Measurements from ENCODE around the gene ANAPC13. TPM values are rescaled to one million over a fixed set of nuclear protein-coding genes. Genes with fewer than 3 reads are reported as not detected.

ANAPC13 gene
- total and polyA plus RNA-seq, 2 experiments from 2014 or later, result 119 to 149 TPM

DNA sequence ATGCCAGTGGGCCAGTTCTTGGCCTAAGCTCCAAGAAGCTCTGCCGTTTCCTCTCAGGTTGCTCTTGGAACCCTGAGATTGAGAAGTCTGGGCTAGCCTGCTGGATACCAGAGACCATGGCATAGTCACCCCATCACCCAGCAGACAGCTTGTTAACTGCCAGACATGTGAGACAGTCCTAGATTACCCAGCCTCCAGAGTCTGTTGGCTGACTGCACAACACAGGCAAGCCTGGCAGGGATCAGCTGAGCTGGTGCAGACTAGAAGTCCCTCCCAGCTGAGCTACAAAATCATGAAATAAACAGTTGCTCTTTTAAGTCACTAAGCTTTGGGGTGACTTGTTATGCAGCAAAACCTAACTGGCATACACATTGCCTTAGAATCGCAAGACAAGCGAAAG is 5.2 kb downstream of the ANAPC13 start:
- H3K4me2 ChIP-seq, result no peak overlapping the region
- no peaks in the 10 kb centered on the region for H3K27me3 ChIP-seq
- no peaks in the 10 kb centered on the region for H3K9me3 ChIP-seq (ENCODE audit: low read depth)
- WGBS (ENCODE audit: low lambda C conversion rate, missing lambda C conversion rate), result 95% methylated on average over 3 of the region's 3 CpGs
- no peak overlapping the region for H2AFZ ChIP-seq
- H4K20me1 ChIP-seq (ENCODE audit: insufficient read depth, poor library complexity, severe bottlenecking), result no peaks in the 10 kb centered on the region
- no peak for DNase-seq (ENCODE audit: low spot score)
- TF ChIP-seq EZH2phosphoT487 (IDR thresholded peaks at IDR 0.05; ENCODE audit: low read depth, severe bottlenecking, unreplicated experiment) (no peak), EZH2 (IDR thresholded peaks at IDR 0.05; ENCODE audit: borderline replicate concordance) (no peak)
- TF ChIP-seq, protein P1, sequence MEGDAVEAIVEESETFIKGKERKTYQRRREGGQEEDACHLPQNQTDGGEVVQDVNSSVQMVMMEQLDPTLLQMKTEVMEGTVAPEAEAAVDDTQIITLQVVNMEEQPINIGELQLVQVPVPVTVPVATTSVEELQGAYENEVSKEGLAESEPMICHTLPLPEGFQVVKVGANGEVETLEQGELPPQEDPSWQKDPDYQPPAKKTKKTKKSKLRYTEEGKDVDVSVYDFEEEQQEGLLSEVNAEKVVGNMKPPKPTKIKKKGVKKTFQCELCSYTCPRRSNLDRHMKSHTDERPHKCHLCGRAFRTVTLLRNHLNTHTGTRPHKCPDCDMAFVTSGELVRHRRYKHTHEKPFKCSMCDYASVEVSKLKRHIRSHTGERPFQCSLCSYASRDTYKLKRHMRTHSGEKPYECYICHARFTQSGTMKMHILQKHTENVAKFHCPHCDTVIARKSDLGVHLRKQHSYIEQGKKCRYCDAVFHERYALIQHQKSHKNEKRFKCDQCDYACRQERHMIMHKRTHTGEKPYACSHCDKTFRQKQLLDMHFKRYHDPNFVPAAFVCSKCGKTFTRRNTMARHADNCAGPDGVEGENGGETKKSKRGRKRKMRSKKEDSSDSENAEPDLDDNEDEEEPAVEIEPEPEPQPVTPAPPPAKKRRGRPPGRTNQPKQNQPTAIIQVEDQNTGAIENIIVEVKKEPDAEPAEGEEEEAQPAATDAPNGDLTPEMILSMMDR (IDR thresholded peaks at IDR 0.05; ENCODE audit: poor library complexity), result no peak
- H3K36me3 ChIP-seq (replicated peaks; ENCODE audit: insufficient read depth, low read depth), result no peaks in the 10 kb centered on the region
- H3K9me2 ChIP-seq (replicated peaks; ENCODE audit: insufficient read depth), result no peaks in the 10 kb centered on the region
- no peak overlapping the region for H3K4me3 ChIP-seq
- H3K79me2 ChIP-seq, result peaks cover 37% of the 10 kb centered on the region
- H3K4me1 ChIP-seq (ENCODE audit: insufficient read depth), result peaks cover 13% of the 10 kb centered on the region
- H3K27ac ChIP-seq, result no peak overlapping the region

DNA sequence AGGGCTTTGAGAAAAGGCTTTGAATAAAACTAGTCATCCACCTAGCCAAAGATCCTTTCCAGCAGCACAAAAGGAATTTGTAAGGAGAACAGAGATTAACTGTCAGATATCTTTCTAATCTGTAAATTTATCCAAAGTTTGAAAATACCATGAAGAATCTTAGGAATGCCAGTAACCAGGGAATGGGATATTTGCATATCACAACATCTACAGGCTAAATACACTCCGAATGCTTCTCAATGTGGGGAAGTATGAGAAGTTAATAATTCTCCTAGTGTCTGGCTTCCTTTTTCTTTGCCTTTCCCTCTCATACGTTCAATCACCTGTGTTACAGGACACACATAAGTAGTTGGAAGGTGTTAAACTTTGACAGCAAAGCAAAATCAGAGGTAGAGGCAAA is 7.8 kb downstream of the ANAPC13 start:
- Histone ChIP-seq H3K36me3 (replicated peaks; ENCODE audit: insufficient read depth, low read depth) (no peaks in the 10 kb centered on the region), H3K79me2 (peaks cover 13% of the 10 kb centered on the region), H3K9me3 (ENCODE audit: low read depth) (no peaks in the 10 kb centered on the region), H3K27ac (peak overlapping the region; percentile 21), H4K20me1 (ENCODE audit: insufficient read depth, poor library complexity, severe bottlenecking) (no peaks in the 10 kb centered on the region), H2AFZ (no peak overlapping the region), H3K4me3 (no peak overlapping the region), H3K4me1 (ENCODE audit: insufficient read depth) (peaks cover 4% of the 10 kb centered on the region), H3K27me3 (no peaks in the 10 kb centered on the region), H3K4me2 (no peak overlapping the region), H3K9me2 (replicated peaks; ENCODE audit: insufficient read depth) (no peaks in the 10 kb centered on the region)
- 45% methylated on average over 2 of the region's 2 CpGs for WGBS (ENCODE audit: low lambda C conversion rate, missing lambda C conversion rate)
- no peak for DNase-seq (ENCODE audit: low spot score)
- TF ChIP-seq EZH2 (IDR thresholded peaks at IDR 0.05; ENCODE audit: borderline replicate concordance), result no peak
- TF ChIP-seq, protein P1 (IDR thresholded peaks at IDR 0.05; ENCODE audit: poor library complexity), result no peak
- TF ChIP-seq EZH2phosphoT487 (IDR thresholded peaks at IDR 0.05; ENCODE audit: low read depth, severe bottlenecking, unreplicated experiment), result no peak

DNA sequence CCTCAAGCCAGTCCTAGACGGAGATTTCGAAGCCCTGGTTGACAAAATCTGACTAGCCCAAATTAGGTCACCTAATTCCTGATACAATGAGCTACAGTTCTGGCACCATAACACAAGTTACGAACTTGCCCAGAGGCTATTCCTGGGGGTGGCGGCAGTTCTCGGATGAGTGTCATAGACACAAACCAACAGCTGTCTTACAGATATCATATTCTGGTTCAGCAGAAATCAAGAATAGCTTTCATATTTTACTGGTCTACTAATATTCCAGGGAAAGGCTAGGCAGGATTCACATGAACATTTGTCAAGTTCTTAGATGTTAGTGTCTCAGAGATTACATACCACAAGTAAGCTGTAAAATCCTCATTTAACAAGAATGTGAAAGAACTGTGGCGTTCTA is 8.8 kb downstream of the ANAPC13 start:
- no peak overlapping the region for H3K27ac ChIP-seq
- no peak overlapping the region for H2AFZ ChIP-seq
- H3K27me3 ChIP-seq, result no peaks in the 10 kb centered on the region
- 89% methylated on average over 6 of the region's 6 CpGs for WGBS (ENCODE audit: low lambda C conversion rate, missing lambda C conversion rate)
- H3K4me1 ChIP-seq (ENCODE audit: insufficient read depth), result peaks cover 4% of the 10 kb centered on the region
- H3K36me3 ChIP-seq (replicated peaks; ENCODE audit: insufficient read depth, low read depth), result no peaks in the 10 kb centered on the region
- no peaks in the 10 kb centered on the region for H3K9me3 ChIP-seq (ENCODE audit: low read depth)
- no peaks in the 10 kb centered on the region for H3K9me2 ChIP-seq (replicated peaks; ENCODE audit: insufficient read depth)
- peaks cover 6% of the 10 kb centered on the region for H3K79me2 ChIP-seq
- no peak overlapping the region for H3K4me3 ChIP-seq
- no peak for DNase-seq (ENCODE audit: low spot score)
- H4K20me1 ChIP-seq (ENCODE audit: insufficient read depth, poor library complexity, severe bottlenecking), result no peaks in the 10 kb centered on the region
- H3K4me2 ChIP-seq, result no peak overlapping the region
- TF ChIP-seq EZH2phosphoT487 (IDR thresholded peaks at IDR 0.05; ENCODE audit: low read depth, severe bottlenecking, unreplicated experiment) (no peak), EZH2 (IDR thresholded peaks at IDR 0.05; ENCODE audit: borderline replicate concordance) (no peak)
- TF ChIP-seq, protein P1 (IDR thresholded peaks at IDR 0.05; ENCODE audit: poor library complexity), result no peak

DNA sequence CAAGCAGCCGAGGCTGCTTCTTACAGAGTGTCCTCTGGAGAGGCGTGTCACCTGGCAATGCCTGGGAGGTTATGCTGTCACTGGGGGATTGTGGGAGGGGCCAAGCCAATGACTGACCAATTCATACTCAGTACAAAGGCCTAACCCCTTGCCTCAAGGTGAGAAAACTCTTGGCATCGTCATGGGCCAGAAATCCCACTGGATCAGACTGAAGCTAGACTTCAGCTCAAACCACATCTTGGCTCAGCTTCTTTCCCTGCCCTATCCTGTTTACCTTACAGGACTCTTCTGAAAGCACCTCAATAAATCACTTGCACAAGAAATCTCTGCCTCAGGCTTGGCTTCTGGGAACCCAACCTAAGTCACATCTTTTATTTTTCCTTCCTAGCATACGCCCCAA is 9.5 kb downstream of the ANAPC13 start:
- peaks cover under 1% of the 10 kb centered on the region for H3K79me2 ChIP-seq
- no peak overlapping the region for H3K27ac ChIP-seq
- H3K9me3 ChIP-seq (ENCODE audit: low read depth), result no peaks in the 10 kb centered on the region
- H2AFZ ChIP-seq, result no peak overlapping the region
- peaks cover 4% of the 10 kb centered on the region for H3K4me1 ChIP-seq (ENCODE audit: insufficient read depth)
- H3K9me2 ChIP-seq (replicated peaks; ENCODE audit: insufficient read depth), result no peaks in the 10 kb centered on the region
- no peak for DNase-seq (ENCODE audit: low spot score)
- H3K27me3 ChIP-seq, result no peaks in the 10 kb centered on the region
- TF ChIP-seq EZH2phosphoT487 (IDR thresholded peaks at IDR 0.05; ENCODE audit: low read depth, severe bottlenecking, unreplicated experiment) (no peak), EZH2 (IDR thresholded peaks at IDR 0.05; ENCODE audit: borderline replicate concordance) (no peak)
- TF ChIP-seq, protein P1 (IDR thresholded peaks at IDR 0.05; ENCODE audit: poor library complexity), result no peak
- 80% methylated on average over 4 of the region's 4 CpGs for WGBS (ENCODE audit: low lambda C conversion rate, missing lambda C conversion rate)
- no peak overlapping the region for H3K4me2 ChIP-seq
- no peaks in the 10 kb centered on the region for H3K36me3 ChIP-seq (replicated peaks; ENCODE audit: insufficient read depth, low read depth)
- no peaks in the 10 kb centered on the region for H4K20me1 ChIP-seq (ENCODE audit: insufficient read depth, poor library complexity, severe bottlenecking)
- H3K4me3 ChIP-seq, result no peak overlapping the region

All from hepatocyte (in vitro differentiated cells).